GM12873 (cell line): ENCODE results near the gene RAG2.

Experiments
- CTCF ChIP-seq: IDR thresholded peaks from 2 replicates; pipeline ENCODE4 v1.5.1; 2012; ENCODE audit warnings: low read depth, mild to moderate bottlenecking, moderate library complexity, low read length, control low read depth; ENCODE audit not compliant: insufficient read depth; ENCODE audit errors: missing control alignments

Gene RAG2

GRCh38 chr11:36615826-36616225 is 17.8 kb upstream of the RAG2 start:
- no peak for TF ChIP-seq CTCF

GRCh38 chr11:36609383-36609782 is 11.3 kb upstream of the RAG2 start:
- no peak for TF ChIP-seq CTCF

GRCh38 chr11:36608491-36609199 is 10.6 kb upstream of the RAG2 start:
- TF ChIP-seq CTCF = no peak

DNA sequence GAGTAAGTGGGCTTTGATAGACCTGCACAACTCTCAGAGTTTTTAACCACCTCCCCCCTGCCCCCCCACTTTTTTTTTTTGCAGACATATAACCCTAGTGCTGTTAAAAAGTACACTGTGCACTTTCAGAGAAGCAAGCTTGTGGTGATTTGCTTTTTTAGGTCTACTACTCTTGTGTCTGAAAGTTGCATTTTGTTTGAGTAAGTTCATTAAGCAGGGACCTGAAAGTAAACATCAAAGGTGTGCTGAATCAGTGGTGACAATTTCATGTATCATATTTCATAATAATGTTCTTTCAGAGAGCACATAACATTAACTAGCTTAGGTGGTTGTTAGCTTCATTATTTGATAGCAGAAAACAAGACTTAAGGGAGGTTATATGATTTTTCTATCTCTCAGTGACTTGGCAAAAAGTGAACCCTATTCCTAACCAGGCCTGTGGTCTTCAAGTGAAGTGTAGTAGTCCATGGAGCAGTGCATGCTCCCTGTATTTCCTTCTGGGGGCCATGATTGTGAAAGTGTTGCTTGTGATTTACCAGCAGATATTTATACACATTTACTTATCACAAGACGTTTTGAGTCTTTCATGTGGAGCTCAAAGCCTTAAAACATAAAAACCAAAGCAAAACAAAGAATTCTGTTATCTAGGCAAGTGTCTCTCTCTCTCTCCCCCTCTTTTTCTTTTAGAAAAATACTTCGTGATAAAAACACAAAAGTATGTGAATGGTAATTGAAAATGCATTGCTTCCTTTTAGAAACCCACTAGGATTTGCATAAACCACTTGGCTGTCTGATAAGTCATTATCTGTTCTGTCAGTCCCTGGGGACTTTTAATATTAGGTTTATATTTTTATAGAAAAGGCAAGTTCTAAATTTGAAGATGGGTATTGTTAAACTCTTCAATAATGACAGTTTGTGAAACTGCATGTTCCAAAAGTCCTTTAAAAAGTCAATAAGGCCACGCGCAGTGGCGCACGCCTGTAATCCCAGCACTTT is 7.5 kb upstream of the RAG2 start:
- no peak for TF ChIP-seq CTCF

DNA sequence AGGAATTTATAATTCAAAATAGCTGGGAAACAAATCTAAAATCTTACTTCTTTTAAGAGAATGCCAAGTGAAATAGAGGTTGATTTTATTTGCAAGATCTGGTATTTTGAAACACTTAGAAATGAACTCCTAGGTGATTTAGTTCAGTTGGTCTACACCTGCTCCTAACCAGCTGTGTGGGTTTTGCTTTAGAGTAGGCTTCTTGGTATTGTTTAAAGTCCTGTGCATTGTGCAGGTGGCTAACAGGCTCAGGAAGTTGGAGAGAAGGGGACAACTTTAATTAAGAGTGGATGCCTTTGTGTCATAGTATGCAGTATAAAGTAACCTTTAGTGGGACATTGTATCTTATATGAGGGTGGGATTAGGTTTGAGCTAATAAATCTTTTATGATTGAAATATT is 4.1 kb upstream of the RAG2 start:
- TF ChIP-seq CTCF = no peak

- TF ChIP-seq CTCF = no peak
Observed at GRCh38 chr11:36601155-36601554, 3.1 kb upstream of the RAG2 start.

DNA sequence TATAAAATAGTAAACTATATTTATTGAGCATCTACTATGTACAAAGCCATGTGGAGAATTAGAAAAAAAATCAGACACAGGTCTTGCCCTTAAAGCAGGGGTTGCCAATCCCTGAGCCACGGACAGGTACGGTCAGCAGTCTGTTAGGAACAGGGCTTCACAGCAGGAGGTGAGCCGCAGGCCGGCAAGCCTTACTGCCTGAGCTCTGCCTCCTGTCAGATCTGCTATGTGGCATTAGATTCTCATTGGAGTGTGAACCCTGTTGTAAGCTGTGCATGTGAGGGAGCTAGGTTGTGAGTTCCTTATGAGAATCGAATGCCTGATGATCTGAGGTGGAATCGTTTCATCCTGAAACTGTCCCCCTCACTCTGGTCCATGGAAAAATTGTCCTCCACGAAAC is 2.1 kb upstream of the RAG2 start:
- TF ChIP-seq CTCF = no peak
